GM21576 (cell line): ENCODE results near the gene EFNA5.
A peak's percentile ranks its signal among the peaks of the same experiment; 100 is the strongest.
"Not testable (repeated sequence)": the region's sequence is repeated elsewhere in the genome, so short reads cannot be mapped to it uniquely, and the experiment has no call there.

ENCODE experiments used
- ATAC-seq: cut with Tn5 transposase; IDR thresholded peaks from one replicate; pipeline ENCODE4 v1.9.1; 2021; ENCODE audit warnings: mild to moderate bottlenecking, moderate library complexity; ENCODE audit not compliant: unreplicated experiment

Gene EFNA5

DNA sequence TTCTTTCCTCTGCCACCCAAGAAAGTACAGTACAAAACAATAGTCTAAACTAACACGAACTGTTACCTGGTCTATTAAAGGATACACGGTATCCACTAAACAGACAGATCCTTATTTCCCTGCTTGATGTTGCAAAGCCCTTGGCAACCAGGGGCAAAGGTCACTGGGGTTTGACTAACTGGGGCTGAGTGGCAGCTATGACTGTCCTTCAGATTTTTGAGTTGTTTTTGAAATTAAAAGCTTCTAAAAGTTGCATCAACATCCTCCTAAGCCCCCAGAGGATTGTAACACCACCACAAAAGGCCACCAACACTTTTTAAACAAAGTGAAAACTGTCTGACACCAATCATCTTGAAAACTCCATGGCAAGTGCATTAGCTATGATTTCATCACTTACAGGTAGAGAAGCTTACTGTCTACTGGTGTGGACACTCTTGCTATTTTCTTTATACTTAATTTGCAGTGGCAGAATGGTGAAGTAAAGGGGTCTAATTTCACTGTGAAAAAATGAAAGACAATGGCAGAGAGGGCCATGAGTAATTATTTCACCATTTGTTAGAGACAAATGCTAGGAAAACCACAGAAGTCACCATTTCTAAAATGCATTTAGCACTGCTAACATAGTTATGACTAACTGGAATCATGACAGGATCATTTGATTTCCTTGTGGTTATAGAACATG, 292.4 kb downstream of the EFNA5 start:
- ATAC-seq, result no peak

DNA sequence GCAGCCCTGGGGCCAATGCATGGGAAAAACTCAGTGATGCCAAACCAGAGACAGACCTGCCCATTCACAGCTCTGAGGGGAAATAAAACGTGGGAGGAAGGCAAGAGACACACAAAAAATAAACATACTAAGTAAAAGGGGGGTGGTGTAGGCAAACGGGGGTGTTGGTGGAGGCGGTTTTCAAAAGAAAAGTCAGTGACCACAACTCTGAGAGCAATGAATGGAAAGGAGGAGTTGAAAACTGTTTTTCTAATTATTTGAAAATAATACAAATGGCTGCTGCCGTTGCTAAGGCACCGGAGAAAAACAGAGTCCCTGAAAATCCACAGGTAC, 293.5 kb downstream of the EFNA5 start:
- ATAC-seq, result no peak

DNA sequence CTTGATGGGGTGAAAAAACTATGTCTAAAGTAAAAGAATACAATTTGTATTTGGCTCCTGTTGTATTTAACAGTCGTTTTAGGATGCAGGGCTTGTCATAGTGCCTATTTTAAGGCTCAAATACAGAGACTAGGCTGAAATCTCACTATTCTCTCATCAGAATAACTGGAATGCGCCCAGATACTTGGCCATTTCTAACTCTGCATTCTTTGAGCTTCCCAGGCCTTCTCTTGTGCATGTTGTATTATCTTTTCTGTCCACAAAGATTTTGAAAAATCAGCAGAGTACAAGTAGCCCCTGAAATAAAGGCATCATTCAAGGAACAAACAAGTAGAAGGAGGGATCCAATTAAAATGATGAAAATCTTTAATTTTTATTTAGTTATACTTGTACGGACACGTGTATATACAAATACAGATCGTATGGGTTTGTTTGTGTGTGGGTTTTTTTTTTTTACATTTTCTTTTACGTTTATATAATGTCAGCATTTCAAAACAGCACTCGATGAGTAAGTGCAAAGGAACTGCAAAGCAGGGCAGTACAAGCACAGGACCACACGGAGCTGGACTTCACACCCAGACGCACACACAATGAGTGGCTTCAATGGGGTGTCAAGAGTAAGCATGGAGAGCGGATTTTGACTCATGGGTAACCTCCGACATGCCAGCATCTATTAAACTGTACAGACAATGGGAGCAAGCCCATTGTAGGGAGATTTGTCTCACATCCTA, 294.0 kb downstream of the EFNA5 start:
- ATAC-seq, result no peak

DNA sequence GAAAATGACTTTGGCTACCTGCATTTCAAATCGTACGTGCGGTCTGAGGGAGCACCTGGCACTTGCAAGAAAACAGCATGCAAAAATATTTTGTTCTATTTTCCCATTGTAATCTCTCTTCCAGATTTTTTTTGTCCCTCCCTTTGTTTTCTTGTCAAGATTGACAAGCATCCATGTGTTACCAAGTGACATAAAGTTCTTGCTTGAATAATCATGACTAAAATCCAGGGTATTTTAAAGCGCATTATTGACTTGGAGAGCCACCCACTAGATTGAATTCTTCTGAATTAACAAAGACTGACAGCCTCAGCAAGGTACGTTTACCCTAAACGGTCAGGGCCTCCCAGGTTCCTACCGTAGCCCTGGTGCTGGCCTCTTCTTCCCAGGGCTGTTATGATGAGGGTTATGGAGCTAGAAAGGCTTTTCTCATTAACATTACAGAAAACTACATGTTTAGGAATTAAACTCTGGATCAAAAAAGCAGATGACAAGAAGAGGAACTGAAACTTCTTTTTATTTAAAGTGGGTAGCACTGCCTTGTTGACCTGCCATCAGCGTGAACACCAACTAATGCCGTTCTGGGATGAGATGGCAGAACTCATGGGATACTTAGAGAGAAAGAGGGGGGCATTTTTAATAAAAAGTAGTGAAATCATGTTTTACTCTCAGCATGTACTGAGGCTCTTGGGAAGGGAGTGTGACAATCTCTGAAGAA, 297.0 kb downstream of the EFNA5 start:
- peak; percentile 74 for ATAC-seq

DNA sequence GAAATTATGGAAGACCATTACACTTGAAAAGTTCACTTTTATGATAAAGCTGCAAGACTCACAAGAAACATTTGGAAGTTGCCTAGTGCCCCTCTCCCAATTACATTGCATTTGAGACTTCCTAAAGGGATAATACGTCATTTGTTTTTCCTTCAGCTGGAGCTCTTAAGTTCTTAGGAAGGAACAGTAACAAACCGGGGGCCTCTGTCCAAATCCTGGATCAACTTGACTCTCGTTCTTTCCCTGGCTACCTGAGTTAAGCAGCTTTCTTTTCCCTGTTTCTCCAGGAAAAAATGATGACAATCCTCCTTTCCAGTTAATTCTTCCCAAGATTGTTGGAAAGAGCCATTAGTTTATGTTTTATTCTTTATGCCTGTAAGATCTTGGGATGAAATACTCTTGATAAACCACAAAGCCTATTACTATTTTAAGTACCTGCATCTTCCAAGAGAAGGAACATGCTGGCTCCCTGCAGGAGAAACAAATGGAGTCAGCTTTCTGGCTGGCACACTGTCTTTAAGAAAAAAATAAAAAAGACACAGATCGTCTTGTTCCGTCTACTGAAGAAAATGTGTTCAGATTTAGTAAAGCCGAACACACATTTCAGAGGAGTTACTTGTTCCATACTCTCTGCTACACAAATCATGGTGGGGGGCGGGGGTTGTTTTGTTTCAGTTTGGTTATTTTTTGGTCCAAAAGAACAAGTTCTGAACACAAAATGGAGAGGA, 297.9 kb downstream of the EFNA5 start:
- ATAC-seq, result no peak

DNA sequence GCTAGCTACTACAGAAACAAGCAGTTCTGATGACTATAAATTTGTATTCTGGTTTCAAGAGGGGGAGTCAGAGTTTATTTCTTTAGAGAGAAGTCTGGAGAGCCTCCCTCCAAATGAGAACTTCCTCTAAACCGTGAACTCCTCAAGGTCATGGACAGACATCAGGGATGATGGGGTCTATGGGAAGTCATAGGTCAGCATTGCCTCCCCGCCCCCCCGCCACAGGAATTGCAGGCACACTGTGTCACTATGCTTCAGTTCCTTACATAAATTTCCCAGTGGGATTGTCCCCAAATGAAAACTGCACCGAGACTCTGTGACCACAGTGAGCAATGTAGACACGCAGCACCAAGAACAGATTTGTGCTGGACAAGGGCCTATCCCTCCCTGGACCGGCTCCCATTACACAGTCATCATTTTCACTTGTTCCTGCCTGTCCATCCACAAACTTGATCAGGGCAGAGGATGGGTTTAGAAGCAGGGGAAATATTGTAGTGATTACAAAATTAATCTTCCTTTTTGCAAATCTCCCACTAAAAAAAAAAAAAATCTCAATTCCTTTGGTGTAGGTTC, 300.3 kb downstream of the EFNA5 start:
- no peak for ATAC-seq

DNA sequence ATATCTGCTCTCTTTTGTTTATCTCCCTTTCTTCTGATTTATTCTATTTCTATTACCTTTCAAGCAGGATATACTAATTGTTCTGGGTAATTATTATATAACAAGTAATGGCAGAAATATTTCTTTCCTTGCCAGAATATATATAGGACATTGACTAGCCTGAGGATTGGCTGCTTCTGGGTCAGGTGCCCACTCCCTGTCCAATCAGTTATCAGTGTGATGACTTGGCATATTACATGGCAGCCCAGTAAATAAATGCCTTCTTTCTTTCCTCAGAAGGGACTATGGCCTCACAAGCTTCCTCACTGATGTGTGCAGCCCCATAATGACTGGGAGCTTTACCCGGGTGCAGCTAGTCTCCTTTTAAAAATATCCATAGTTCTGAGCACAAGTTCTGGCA, 301.1 kb downstream of the EFNA5 start:
- no peak for ATAC-seq

DNA sequence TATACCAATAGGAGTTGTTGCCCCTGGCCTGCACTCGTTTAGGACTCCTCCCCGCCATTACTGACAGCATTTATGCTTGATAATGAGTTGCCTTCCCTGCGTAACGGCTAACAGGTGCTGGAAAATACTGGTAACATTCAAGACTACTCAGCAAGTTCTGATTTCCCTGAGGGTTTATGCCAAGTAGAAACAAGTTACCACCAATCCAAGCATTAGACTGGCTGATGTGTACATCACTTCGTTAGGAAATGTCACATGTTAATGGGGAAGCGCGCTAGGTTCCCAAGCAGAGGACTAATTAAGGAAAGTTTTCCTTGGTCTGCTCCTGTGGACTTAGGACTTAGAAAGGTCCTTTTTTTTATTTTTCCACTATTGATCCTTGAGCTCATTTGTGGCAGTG, 302.1 kb downstream of the EFNA5 start:
- no peak for ATAC-seq

DNA sequence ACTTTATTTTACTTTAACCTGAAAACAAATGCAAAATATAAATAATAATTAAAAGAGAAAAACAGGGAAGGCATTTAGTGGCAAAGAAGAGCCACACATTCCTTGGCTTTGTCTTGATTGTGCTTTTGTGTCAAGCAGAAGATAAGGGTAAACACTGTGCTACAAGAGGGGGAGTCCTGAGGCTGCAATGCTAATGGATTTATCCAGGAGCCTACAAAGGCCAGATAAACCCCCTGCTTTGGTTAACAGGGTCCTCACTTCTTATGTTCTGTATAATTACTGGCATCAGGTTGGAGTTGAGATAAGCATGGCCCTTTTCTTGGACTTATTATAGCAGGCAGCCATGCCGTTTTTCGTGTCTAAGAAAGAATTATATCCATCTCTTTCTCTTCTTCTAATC, 302.8 kb downstream of the EFNA5 start:
- ATAC-seq, result no peak

DNA sequence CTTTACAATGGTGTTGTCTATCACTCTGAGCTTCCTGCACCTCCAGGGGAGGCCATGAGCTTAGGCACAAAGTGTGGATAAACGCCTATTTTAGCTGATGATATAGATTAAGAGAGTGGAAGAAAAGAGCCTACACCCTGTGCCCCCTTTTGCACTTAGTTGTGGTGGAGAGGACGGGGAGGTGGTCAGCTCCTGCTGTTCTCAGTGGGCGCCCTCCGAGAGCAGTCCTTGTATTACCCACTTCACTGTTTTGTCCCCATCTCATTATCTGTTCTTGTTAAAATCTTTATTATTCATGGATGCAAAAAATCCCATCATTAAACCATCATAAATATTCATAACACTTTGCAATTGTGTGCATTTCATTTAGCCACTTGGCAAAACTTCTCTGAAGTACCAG, 303.3 kb downstream of the EFNA5 start:
- no peak for ATAC-seq

DNA sequence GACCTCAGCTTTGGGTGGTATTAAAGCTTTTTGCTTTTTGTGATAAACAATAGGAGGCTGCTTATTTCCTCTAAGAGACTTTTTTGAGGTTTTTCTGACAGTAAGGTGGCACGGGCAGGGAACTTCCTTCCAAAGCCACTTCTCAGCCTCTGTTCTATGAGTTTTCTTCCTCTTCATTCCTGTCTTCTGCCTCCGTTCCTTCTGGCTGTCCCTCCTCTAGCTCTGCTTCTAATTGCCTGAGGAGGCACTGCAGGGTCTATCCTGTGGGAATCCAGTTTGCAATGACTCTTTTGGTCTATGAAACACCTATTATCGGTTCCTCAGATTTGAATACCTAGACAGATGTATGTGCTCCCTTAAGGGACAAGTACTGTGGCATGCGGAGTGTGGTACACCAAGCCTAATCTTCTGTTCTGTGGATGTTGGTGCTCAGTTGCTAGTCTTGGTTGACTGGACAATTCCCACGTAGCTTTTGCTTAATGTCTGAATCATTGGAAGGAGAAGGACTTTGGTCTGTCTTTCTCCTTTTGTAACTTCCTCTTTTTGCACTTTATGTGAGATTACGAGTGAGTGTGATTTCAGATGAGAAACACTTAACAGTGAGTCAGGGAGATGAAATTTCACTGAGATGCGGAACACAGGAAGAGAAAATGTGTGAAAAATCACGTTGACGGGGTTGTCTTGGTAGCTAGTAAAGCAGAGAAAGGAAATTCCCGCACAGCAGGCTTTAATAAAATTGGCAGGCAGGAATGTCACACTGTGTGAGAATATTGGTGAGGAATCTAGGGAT, 305.2 kb downstream of the EFNA5 start:
- peak; percentile 63 for ATAC-seq

DNA sequence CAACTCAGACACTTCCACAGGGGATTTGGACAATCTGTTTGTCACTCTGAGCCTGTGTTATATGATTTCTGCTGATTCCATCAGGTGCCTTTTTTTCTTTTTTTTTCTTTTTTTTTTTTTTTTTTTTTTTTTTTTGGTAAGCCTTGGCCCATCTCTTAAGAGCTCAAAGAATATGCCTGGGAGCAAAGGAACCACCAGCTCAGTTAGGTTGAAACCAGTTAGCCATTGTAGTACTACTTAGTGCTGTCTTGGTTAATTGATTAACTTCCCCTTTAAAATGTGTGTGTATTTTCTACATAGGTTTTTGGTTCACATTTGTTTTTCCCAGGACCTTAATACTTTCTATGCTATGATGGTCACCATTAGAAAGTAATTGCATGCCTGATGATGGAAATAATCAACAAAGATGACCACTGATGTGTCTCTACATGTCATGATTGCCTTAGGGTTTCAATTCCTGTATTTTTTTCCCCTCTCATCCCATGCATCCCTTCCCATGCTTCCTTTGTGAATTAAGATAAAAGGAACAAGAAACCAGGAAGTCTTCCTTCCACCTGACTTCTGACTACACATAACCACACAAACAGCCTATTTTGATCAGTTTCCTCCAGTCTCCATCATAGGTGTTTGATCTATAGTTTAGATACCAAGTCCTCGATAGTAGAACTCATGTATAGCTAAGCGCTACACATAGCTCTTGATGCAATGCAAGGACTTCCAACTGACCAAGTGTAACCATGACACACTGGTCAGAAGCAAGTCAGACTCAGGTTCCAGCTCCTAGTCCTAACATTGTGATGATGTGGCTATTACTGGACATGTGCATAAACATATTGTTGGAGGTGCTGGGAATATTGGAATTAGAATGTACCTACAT, 306.1 kb downstream of the EFNA5 start:
- ATAC-seq, result peak; percentile 5

DNA sequence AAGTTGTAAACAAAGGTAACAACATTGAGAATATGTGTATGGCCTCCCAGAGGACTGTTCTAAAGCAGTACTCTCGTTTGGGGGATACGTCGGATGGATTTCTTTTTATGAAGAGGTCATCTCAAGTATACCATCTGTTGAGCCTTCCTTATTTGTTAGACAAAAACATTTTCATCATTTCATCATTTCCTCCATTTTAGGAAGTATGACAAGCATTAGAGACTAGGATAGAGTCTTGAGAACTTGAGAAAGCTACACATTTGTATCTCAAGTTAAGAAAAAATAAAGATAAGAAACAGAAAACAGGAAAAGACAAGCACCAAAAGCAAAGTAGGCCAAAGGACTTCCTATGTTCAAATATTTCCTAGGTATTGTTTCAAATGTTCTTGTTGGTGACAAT, 307.0 kb downstream of the EFNA5 start:
- ATAC-seq, result no peak

DNA sequence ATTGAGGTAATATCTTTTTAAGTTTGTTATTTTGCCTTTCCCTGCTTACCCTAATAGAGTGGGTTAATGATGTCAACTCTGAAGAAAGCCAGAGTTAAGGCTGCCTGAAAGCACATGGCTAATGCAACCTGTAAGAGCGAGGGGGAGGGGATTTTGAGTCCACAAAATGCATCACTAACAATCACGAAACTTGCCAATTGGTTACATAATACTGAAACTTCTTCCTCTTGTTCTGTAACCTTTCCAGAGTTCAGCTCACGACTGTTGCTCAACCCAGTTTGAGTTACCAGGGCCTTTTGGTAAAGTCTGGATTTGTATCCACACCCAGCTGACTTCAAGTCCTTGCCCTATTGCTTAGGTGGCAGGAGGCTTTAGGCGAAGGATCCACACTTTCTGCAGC, 308.8 kb downstream of the EFNA5 start:
- no peak for ATAC-seq

DNA sequence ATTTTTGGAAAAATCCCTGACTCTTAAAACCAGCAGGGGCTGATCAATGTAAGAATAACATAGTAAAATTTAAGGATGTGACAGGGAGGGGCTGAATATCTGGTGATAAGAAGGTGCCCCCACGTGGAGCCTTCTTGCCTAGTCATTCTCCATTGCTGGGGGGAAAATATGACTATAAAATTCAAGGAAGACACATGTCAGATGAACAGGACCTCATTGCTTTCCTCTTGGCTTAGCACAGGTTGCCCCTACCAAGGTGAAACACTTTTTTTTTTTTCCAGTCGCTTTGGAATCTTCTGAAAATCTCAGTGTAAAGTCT, 310.9 kb downstream of the EFNA5 start:
- ATAC-seq, result no peak

DNA sequence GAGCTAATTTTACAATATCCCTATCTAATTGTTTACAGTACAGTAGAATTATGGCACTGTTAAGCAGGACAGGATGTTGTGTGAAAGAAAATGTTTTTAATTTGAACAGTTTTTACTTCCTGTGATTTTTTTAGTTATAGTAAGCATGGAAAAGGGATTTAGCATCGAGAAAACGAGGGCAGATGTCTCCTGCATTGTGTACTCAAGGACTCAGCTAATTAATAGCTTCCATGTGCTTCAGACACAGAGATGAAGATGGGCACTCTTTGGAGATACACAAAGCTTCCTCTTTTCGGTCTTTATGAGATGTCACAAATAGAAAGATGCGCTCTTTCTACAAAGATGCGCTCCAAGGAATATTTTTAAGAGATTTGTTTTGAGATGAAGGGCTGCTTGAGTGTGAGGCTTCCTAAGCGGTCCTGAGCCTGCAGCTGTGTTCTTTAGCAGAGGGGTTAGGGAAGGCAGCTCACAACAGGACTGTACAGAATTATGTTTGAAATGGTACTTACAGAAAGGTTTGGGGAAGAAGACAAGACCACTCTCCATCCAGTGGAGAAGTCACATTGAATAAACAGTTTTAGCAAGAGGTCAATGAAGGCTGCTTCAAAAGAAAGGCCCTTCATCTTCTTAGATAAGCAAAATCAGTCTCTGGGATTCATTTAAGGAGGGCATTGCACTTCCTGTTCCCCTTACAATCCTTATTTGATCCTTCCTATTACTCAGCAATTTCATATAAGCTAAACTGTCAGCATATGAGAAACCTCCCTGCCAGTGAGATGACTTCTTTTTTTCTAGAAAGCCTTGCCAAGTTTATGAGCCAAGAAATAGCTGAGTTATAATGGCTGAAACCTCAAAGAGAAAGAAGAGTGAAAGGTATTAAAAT, 311.5 kb downstream of the EFNA5 start:
- no peak for ATAC-seq

DNA sequence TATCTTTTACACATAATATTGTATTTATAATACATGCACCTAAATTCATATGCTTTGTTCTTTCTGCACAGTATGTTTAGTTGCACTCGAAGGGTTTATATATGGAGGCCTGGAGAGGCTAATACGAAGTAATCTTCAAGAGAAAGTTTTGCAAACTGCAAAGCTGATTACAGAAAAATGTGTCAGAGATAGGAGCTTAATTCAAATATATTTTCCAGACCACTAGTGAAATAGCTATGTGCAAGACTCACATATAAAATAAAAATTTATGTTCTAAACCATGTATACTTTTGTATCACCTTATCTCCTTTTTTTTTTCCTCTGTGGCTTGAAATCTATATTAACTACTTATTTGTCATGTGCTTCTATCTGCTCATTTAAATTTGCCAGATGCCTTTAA, 313.8 kb downstream of the EFNA5 start:
- ATAC-seq, result no peak

DNA sequence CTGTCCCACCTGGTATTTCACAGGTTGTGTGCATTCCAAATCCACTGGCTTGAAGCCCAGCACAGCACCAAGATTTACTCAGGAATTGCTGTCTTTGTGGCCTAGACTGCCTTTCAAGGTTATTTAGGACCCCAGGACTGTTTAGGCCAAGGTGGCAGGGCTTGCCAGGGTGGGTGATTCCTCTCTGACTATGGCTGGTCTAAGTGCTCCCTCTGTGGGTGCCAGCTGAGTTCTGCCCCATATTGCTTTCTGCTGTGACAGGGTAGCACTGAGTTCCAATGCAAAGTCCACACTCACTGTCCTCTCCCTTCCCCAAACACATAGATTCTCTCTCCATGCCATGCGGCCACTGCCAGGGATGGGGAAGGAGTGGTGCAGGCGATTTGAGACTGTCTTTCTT, 318.2 kb downstream of the EFNA5 start:
- ATAC-seq, result no peak

DNA sequence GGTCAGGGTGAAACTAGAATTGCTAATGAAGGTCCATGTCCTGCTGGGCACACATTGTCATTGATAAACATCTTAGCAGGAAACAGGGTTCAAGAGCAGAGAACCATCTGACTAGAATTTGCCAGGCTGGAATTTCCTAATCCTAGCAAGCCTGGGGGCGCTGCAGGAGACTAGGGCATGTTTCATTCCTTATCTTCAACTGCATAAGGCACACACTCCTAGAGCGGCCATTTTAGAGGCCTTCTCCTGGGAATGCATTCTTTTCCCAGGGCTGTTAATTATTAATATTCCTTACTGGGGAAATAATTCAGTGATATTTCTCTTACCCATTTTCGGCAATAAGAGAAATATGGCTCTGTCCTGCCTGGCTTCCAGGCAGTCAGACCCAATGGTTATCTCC, 324.2 kb downstream of the EFNA5 start:
- not testable (repeated sequence) for ATAC-seq
